ENCODE results near the gene WIPF3.
"Not testable (repeated sequence)": the region's sequence is repeated elsewhere in the genome, so short reads cannot be mapped to it uniquely, and the experiment has no call there.

WIPF3 gene

GRCh38 chr7:29957521-29958310 is 151.4 kb downstream of the WIPF3 start:
- no peak for DNase-seq

GRCh38 chr7:29958667-29959358 is 152.5 kb downstream of the WIPF3 start:
- no peak for DNase-seq

- not testable (repeated sequence) for DNase-seq
These were observed 155.3 kb downstream of the WIPF3 start for GRCh38 chr7:29961611-29962010.

- no peak for DNase-seq
These were observed 155.7 kb downstream of the WIPF3 start for GRCh38 chr7:29962035-29962434.

GRCh38 chr7:29965030-29965429 is 158.7 kb downstream of the WIPF3 start:
- no peak for DNase-seq

All from T1000 (cell line).